GM12878 (cell line): ENCODE measurements around the gene ARAP3.

Experiments
- JUND ChIP-seq: IDR thresholded peaks from 2 replicates; pipeline ENCODE4 v1.6.1; 2012; ENCODE audit warnings: low read depth, mild to moderate bottlenecking, low read length, improper control_type of control experiment, moderate library complexity
- POLR2A ChIP-seq: IDR thresholded peaks from 2 replicates; pipeline ENCODE4 v1.6.1; 2011; ENCODE audit warnings: low read depth, mild to moderate bottlenecking, low read length
- RAD21 ChIP-seq: IDR thresholded peaks from 2 replicates; pipeline ENCODE4 v1.6.1; 2011; ENCODE audit warnings: mild to moderate bottlenecking, low read depth, low read length, moderate library complexity; ENCODE audit not compliant: insufficient read depth
- TF ChIP-seq, protein P1 (sequence below), 3 experiments: IDR thresholded peaks in 2 of 3; conservative IDR thresholded peaks in 1 of 3; 2 replicates each; pipeline ENCODE4 v1.5.1; 2011; ENCODE audit warnings: low read depth in 3 of 3, low read length in 3 of 3, mild to moderate bottlenecking in 3 of 3, control low read depth in 2 of 3, moderate library complexity in 2 of 3, inconsistent platforms in 1 of 3, mixed read lengths in 1 of 3; ENCODE audit not compliant: control insufficient read depth in 2 of 3, insufficient read depth in 1 of 3; ENCODE audit errors: extremely low read depth in 1 of 3

DNA sequence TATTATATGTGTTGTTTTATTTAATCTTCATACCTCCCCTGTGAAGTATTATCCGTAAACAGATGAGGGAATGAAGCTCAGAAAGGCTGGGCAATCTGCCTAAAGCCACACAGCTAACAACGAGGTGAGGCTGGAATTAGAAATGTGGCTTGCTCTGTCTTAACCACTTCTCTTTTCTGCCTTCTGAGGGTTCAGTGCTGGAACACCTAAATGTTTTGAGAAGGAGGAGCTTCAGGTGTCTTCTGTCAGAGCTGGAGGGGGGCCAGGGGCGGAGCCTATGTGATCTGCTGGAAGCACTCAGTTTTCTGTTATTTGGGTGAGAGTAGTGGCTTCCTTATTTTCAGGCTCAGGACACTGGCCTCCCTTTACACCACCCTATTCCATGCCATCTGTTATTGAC lies 35.0 kb upstream of the ARAP3 start:
- TF ChIP-seq, protein P1, sequence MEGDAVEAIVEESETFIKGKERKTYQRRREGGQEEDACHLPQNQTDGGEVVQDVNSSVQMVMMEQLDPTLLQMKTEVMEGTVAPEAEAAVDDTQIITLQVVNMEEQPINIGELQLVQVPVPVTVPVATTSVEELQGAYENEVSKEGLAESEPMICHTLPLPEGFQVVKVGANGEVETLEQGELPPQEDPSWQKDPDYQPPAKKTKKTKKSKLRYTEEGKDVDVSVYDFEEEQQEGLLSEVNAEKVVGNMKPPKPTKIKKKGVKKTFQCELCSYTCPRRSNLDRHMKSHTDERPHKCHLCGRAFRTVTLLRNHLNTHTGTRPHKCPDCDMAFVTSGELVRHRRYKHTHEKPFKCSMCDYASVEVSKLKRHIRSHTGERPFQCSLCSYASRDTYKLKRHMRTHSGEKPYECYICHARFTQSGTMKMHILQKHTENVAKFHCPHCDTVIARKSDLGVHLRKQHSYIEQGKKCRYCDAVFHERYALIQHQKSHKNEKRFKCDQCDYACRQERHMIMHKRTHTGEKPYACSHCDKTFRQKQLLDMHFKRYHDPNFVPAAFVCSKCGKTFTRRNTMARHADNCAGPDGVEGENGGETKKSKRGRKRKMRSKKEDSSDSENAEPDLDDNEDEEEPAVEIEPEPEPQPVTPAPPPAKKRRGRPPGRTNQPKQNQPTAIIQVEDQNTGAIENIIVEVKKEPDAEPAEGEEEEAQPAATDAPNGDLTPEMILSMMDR (IDR thresholded peaks at IDR 0.05 in 2 of 3, conservative IDR thresholded peaks at IDR 0.05 in 1 of 3; ENCODE audit: control insufficient read depth in 2 of 3, extremely low read depth in 1 of 3, insufficient read depth in 1 of 3, low read depth in 3 of 3, low read length in 3 of 3), result no peak
- TF ChIP-seq JUND (no peak), RAD21 (no peak), POLR2A (no peak)
